Measurements from ENCODE around the gene ACACA. TPM values are rescaled to one million over a fixed set of nuclear protein-coding genes. Genes with fewer than 3 reads are reported as not detected.

The ACACA gene
- total and polyA plus RNA-seq, 2 donors (not counting 1 experiment from before 2014, with no cell fraction given) = 4.8 to 26.2 TPM

GRCh38 chr17:37278247-37278894 lies 128.3 kb downstream of the ACACA start:
- H2AFZ ChIP-seq (ENCODE audit: insufficient read depth, low read depth, low read length, poor library complexity, severe bottlenecking) = no peak overlapping the region
- Mint-ChIP-seq H3K4me3 (no peak overlapping the region), H3K27me3 (no peaks in the 10 kb centered on the region), H3K4me1 (peaks cover 2% of the 10 kb centered on the region), H3K27ac (no peak overlapping the region), H3K9me3 (ENCODE audit: insufficient read depth) (no peaks in the 10 kb centered on the region)
- H3K79me2 ChIP-seq (ENCODE audit: control insufficient read depth, insufficient read depth, low read length) = no peaks in the 10 kb centered on the region
- no peak overlapping the region for H3K4me2 ChIP-seq (replicated peaks; ENCODE audit: low read depth, low read length, poor library complexity, severe bottlenecking)
- no peaks in the 10 kb centered on the region for H3K4me1 ChIP-seq (ENCODE audit: control insufficient read depth in 2 of 2, insufficient read depth in 2 of 2, low read length in 2 of 2)
- no peaks in the 10 kb centered on the region for H4K20me1 ChIP-seq (ENCODE audit: control insufficient read depth, insufficient read depth, low read length, poor library complexity, severe bottlenecking)
- no peak overlapping the region for H3K27ac ChIP-seq (ENCODE audit: low read length in 2 of 2)
- ATAC-seq (ENCODE audit: low read depth) (no peak), DNase-seq (no peak)
- intact Hi-C loops (cut with micrococcal nuclease) = no loop called here
- TF ChIP-seq EZH2 (IDR thresholded peaks at IDR 0.05; ENCODE audit: borderline replicate concordance, insufficient read depth, low read depth, low read length, poor library complexity, severe bottlenecking) (no peak), CTCF (IDR thresholded peaks at IDR 0.05) (no peak)
- H3K9ac ChIP-seq (ENCODE audit: low read length) = no peak overlapping the region
- H3K27me3 ChIP-seq (replicated peaks in 1 of 4; ENCODE audit: control extremely low read depth in 1 of 4, control insufficient read depth in 3 of 4, insufficient read depth in 4 of 4, low read length in 3 of 4) = no peaks in the 10 kb centered on the region
- POLR2A ChIA-PET = no interaction called here
- H3K4me3 ChIP-seq (ENCODE audit: control extremely low read depth in 1 of 5, extremely low read depth in 1 of 5, insufficient read depth in 1 of 5, low read depth in 2 of 5, low read length in 4 of 5) = no peak overlapping the region
- CTCF ChIA-PET = no interaction called here
- WGBS (ENCODE audit: insufficient coverage) = no CpG with 5 or more reads among the region's 2 CpGs
- H3K36me3 ChIP-seq (replicated peaks in 1 of 2; ENCODE audit: control extremely low read depth in 1 of 2, control insufficient read depth in 1 of 2, extremely low read depth in 1 of 2, insufficient read depth in 2 of 2, low read length in 1 of 2) = peaks cover 0 to 4% of the 10 kb centered on the region in 2 experiments
- H3K9me3 ChIP-seq (ENCODE audit: control extremely low read depth in 1 of 3, control insufficient read depth in 2 of 3, insufficient read depth in 1 of 3, low read length in 2 of 3) = no peaks in the 10 kb centered on the region

- TF ChIP-seq CTCF (IDR thresholded peaks at IDR 0.05) (no peak), EZH2 (IDR thresholded peaks at IDR 0.05; ENCODE audit: borderline replicate concordance, insufficient read depth, low read depth, low read length, poor library complexity, severe bottlenecking) (no peak)
- no peak overlapping the region for H3K4me3 Mint-ChIP-seq
- Histone ChIP-seq H3K9me3 (ENCODE audit: control extremely low read depth in 1 of 3, control insufficient read depth in 2 of 3, insufficient read depth in 1 of 3, low read length in 2 of 3) (no peaks in the 10 kb centered on the region), H3K4me3 (ENCODE audit: control extremely low read depth in 1 of 5, extremely low read depth in 1 of 5, insufficient read depth in 1 of 5, low read depth in 2 of 5, low read length in 4 of 5) (no peak overlapping the region), H3K4me1 (ENCODE audit: control insufficient read depth in 2 of 2, insufficient read depth in 2 of 2, low read length in 2 of 2) (no peaks in the 10 kb centered on the region), H3K36me3 (replicated peaks in 1 of 2; ENCODE audit: control extremely low read depth in 1 of 2, control insufficient read depth in 1 of 2, extremely low read depth in 1 of 2, insufficient read depth in 2 of 2, low read length in 1 of 2) (peaks cover 0 to 2% of the 10 kb centered on the region in 2 experiments), H3K4me2 (replicated peaks; ENCODE audit: low read depth, low read length, poor library complexity, severe bottlenecking) (no peak overlapping the region), H3K27me3 (replicated peaks in 1 of 4; ENCODE audit: control extremely low read depth in 1 of 4, control insufficient read depth in 3 of 4, insufficient read depth in 4 of 4, low read length in 3 of 4) (no peaks in the 10 kb centered on the region), H2AFZ (ENCODE audit: insufficient read depth, low read depth, low read length, poor library complexity, severe bottlenecking) (no peak overlapping the region), H3K79me2 (ENCODE audit: control insufficient read depth, insufficient read depth, low read length) (no peaks in the 10 kb centered on the region), H3K27ac (ENCODE audit: low read length in 2 of 2) (no peak overlapping the region), H4K20me1 (ENCODE audit: control insufficient read depth, insufficient read depth, low read length, poor library complexity, severe bottlenecking) (no peaks in the 10 kb centered on the region), H3K9ac (ENCODE audit: low read length) (no peak overlapping the region)
- no peak for DNase-seq
- H3K27me3 Mint-ChIP-seq = no peaks in the 10 kb centered on the region
- no peaks in the 10 kb centered on the region for H3K9me3 Mint-ChIP-seq (ENCODE audit: insufficient read depth)
- peaks cover 2% of the 10 kb centered on the region for H3K4me1 Mint-ChIP-seq
- CTCF ChIA-PET = no interaction called here
- no peak for ATAC-seq (ENCODE audit: low read depth)
- WGBS (ENCODE audit: insufficient coverage) = no CpG with 5 or more reads among the region's 1 CpG
- POLR2A ChIA-PET = no interaction called here
- intact Hi-C loops (cut with micrococcal nuclease) = no loop called here
- no peak overlapping the region for H3K27ac Mint-ChIP-seq
These were observed 130.2 kb downstream of the ACACA start for GRCh38 chr17:37276475-37276874.

Measured in B cell (primary cell).